Caco-2 (cell line): Measurements from ENCODE around the gene PI16. TPM values are rescaled to one million over a fixed set of nuclear protein-coding genes. Genes with fewer than 3 reads are reported as not detected.

ENCODE experiments used
- BruUV-seq: library from RNA; stranded (reverse); fragments of 400-500 nt; replicated peaks from 2 replicates; lab custom pipeline; 2021; lab: Mats Ljungman, UMichigan
- CTCF ChIA-PET: fragments of 300-600 bp; sonication (Branson Sonifier 250); formaldehyde crosslinking; loops from one replicate; lab custom pipeline; 2022; ENCODE audit warnings: antibody characterized with exemption; lab: Charles Lee
- POLR2A ChIA-PET: fragments of 300-600 bp; sonication (Branson Sonifier 250); formaldehyde crosslinking; loops from one replicate; lab custom pipeline; 2022; ENCODE audit warnings: antibody characterized with exemption; lab: Charles Lee
- DNase-seq, 2 experiments: peaks; one replicate each; pipeline versions ENCODE4 v3.0.0 to v3.0.0-alpha.2; 2020 to 2022
- H3K27me3 ChIP-seq: replicated peaks from 2 replicates; pipeline ENCODE4 v1.6.0; 2011; ENCODE audit warnings: low read length; ENCODE audit not compliant: control insufficient read depth, insufficient read depth
- H3K36me3 ChIP-seq: 2 replicates; pipeline ENCODE4 v1.5.1; 2011; ENCODE audit warnings: low read length; ENCODE audit not compliant: control insufficient read depth, insufficient read depth
- H3K4me1 ChIP-seq: fragments of 250-450 bp; sonication (Bioruptor Pico); 2 replicates; pipeline ENCODE4 v1.5.1; 2020; ENCODE audit warnings: mild to moderate bottlenecking
- H3K4me3 ChIP-seq: 2 replicates; pipeline ENCODE4 v1.5.1; 2011; ENCODE audit warnings: low read depth, mild to moderate bottlenecking, control low read depth, low read length
- H3K9me3 ChIP-seq: fragments of 250-450 bp; sonication (Bioruptor Pico); 2 replicates; pipeline ENCODE4 v1.5.1; 2020; ENCODE audit warnings: mild to moderate bottlenecking, moderate library complexity
- H3K27ac Mint-ChIP-seq: one replicate; pipeline ENCODE4 v1.8.0; 2022; ENCODE audit warnings: mixed read lengths; ENCODE audit not compliant: unreplicated experiment
- H3K27me3 Mint-ChIP-seq: one replicate; pipeline ENCODE4 v1.8.0; 2022; ENCODE audit warnings: mixed read lengths; ENCODE audit not compliant: insufficient read depth, unreplicated experiment
- H3K36me3 Mint-ChIP-seq: one replicate; pipeline ENCODE4 v1.8.0; 2022; ENCODE audit warnings: mild to moderate bottlenecking, mixed read lengths; ENCODE audit not compliant: insufficient read depth, unreplicated experiment
- H3K4me1 Mint-ChIP-seq: one replicate; pipeline ENCODE4 v1.8.0; 2022; ENCODE audit warnings: low read depth, mixed read lengths; ENCODE audit not compliant: unreplicated experiment
- H3K4me3 Mint-ChIP-seq: one replicate; pipeline ENCODE4 v1.8.0; 2022; ENCODE audit warnings: mild to moderate bottlenecking, moderate library complexity, mixed read lengths; ENCODE audit not compliant: unreplicated experiment
- H3K9me3 Mint-ChIP-seq: one replicate; pipeline ENCODE4 v1.8.0; 2022; ENCODE audit warnings: mixed read lengths; ENCODE audit not compliant: unreplicated experiment
- intact Hi-C: fragments of 100-400 bp; cut with micrococcal nuclease; formaldehyde crosslinking; loops from one replicate; pipeline ENCODE4 v1.10.0; 2022; ENCODE audit not compliant: unreplicated experiment
- total RNA-seq: library from RNA; stranded (reverse); gene quantifications from 2 replicates; pipeline ENCODE4 v1.2.3, GENCODE V29; 2022
- TF ChIP-seq, protein P1 (sequence below), 2 experiments: fragments of 200-600 bp in 1 of 2; IDR thresholded peaks; 1 replicate in 1 of 2; 2 replicates in 1 of 2; pipeline versions ENCODE4 v1.5.1 to v1.8.0; 2011 to 2022; ENCODE audit warnings: antibody characterized with exemption in 1 of 2, control low read depth in 1 of 2, inconsistent platforms in 1 of 2, low read depth in 1 of 2, low read length in 1 of 2, mild to moderate bottlenecking in 1 of 2, moderate library complexity in 1 of 2; ENCODE audit not compliant: insufficient read depth in 1 of 2, severe bottlenecking in 1 of 2, unreplicated experiment in 1 of 2

The PI16 gene
- total RNA-seq, 1 experiment from 2014 or later = not detected

DNA sequence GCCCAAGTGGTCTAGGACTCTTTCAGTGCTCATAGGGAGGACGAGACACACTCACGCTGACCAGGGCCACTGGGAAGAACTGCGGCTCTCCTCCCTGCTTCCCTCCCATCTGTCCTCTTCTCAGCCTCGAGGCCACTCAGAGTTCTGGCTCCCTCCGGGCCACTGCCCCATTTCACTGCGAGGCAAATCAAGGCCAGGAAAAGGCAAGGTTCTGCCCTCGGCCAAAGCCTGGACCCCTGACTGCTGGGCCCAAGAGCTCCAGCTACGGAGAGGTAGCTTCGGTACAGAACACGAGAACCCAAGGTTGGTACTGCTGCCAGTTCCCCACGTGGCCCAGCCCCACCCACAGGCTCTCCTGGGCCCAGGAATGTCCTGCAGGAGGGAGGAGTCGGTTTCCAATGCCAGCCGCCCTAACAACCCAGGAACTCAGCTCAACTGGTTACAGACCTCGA is 14.7 kb downstream of the PI16 start:
- POLR2A ChIA-PET = no interaction called here

DNA sequence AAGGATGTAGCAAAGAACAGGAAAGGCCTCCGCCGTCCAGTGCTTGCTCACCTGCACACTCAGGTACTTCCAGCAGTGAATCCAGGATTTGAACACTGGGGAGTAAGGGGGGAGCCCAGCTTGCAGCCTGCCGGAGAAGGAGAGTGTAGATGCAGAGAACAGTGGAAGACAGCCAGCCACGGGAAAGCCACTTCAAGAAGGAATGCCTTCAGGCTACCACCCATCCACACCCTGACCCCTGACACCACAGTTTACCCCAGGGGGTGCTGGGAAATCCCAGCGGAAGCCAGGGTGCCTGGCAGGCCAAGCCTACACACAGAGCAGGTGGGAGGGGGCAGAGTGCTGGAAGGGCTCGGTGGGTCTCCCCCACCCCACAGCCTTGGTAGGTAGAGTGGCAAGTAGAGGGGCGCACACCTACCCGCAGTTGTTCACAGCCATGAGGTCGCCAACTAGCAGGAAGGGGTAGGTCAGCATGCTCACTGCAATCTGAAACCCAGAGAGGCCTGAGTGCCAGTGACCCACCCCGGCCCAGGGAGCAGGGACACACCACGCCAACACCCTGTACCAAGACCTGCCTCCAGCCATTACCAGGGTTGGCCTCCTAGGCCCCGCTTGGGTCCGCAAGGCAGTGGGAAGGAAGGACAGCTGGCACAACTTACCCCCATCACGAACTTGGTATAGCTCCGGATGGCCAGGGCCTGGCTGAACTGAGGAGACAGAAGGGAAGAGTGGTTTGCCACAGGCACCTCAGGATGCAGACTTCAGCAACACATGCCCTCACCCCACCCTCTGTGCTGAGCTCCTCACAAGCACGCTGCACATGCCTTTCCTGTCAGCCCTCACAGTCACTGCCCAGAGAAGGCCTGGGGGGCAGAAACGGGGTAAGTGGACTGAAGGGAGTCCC is 15.7 kb downstream of the PI16 start:
- H3K4me3 Mint-ChIP-seq = no peak overlapping the region
- peaks cover 8% of the 10 kb centered on the region for H3K36me3 ChIP-seq
- POLR2A ChIA-PET = no interaction called here

More for the DNA sequence above, 14.7 kb downstream of the PI16 start:
- H3K4me3 ChIP-seq = no peak overlapping the region
- peaks cover 8% of the 10 kb centered on the region for H3K36me3 ChIP-seq
- CTCF ChIA-PET = no interaction called here
- no peaks in the 10 kb centered on the region for H3K4me1 Mint-ChIP-seq
- no peaks in the 10 kb centered on the region for H3K27me3 ChIP-seq
- no peak overlapping the region for H3K4me3 Mint-ChIP-seq
- no peak overlapping the region for H3K27ac Mint-ChIP-seq
- H3K36me3 Mint-ChIP-seq = peaks cover 46% of the 10 kb centered on the region
- TF ChIP-seq, protein P1, sequence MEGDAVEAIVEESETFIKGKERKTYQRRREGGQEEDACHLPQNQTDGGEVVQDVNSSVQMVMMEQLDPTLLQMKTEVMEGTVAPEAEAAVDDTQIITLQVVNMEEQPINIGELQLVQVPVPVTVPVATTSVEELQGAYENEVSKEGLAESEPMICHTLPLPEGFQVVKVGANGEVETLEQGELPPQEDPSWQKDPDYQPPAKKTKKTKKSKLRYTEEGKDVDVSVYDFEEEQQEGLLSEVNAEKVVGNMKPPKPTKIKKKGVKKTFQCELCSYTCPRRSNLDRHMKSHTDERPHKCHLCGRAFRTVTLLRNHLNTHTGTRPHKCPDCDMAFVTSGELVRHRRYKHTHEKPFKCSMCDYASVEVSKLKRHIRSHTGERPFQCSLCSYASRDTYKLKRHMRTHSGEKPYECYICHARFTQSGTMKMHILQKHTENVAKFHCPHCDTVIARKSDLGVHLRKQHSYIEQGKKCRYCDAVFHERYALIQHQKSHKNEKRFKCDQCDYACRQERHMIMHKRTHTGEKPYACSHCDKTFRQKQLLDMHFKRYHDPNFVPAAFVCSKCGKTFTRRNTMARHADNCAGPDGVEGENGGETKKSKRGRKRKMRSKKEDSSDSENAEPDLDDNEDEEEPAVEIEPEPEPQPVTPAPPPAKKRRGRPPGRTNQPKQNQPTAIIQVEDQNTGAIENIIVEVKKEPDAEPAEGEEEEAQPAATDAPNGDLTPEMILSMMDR (IDR thresholded peaks at IDR 0.05; ENCODE audit: insufficient read depth in 1 of 2, low read depth in 1 of 2, low read length in 1 of 2, severe bottlenecking in 1 of 2, unreplicated experiment in 1 of 2) = no peak
- BruUV-seq = no TSS peak
- DNase-seq = no peak
- H3K9me3 Mint-ChIP-seq = no peaks in the 10 kb centered on the region
- no peaks in the 10 kb centered on the region for H3K27me3 Mint-ChIP-seq
- no peaks in the 10 kb centered on the region for H3K9me3 ChIP-seq
- H3K4me1 ChIP-seq = no peaks in the 10 kb centered on the region
- intact Hi-C loops = no loop called here

More for the DNA sequence above, 15.7 kb downstream of the PI16 start:
- H3K27me3 ChIP-seq = no peaks in the 10 kb centered on the region
- TF ChIP-seq, protein P1 (IDR thresholded peaks at IDR 0.05; ENCODE audit: insufficient read depth in 1 of 2, low read depth in 1 of 2, low read length in 1 of 2, severe bottlenecking in 1 of 2, unreplicated experiment in 1 of 2) = no peak
- CTCF ChIA-PET = interaction anchor here (1.0 kb wide), 1 partner anchor 121 kb away, joined by 3 read pairs; no protein-coding TSS in a partner anchor
- Mint-ChIP-seq H3K9me3 (no peaks in the 10 kb centered on the region), H3K36me3 (peaks cover 53% of the 10 kb centered on the region), H3K27ac (no peak overlapping the region), H3K27me3 (no peaks in the 10 kb centered on the region), H3K4me1 (no peaks in the 10 kb centered on the region)
- no peaks in the 10 kb centered on the region for H3K4me1 ChIP-seq
- DNase-seq = no peak
- no peaks in the 10 kb centered on the region for H3K9me3 ChIP-seq
- BruUV-seq = no TSS peak
- intact Hi-C loops = no loop called here
- H3K4me3 ChIP-seq = no peak overlapping the region
